ENCODE data around the gene FLT1.

Gene FLT1

DNA sequence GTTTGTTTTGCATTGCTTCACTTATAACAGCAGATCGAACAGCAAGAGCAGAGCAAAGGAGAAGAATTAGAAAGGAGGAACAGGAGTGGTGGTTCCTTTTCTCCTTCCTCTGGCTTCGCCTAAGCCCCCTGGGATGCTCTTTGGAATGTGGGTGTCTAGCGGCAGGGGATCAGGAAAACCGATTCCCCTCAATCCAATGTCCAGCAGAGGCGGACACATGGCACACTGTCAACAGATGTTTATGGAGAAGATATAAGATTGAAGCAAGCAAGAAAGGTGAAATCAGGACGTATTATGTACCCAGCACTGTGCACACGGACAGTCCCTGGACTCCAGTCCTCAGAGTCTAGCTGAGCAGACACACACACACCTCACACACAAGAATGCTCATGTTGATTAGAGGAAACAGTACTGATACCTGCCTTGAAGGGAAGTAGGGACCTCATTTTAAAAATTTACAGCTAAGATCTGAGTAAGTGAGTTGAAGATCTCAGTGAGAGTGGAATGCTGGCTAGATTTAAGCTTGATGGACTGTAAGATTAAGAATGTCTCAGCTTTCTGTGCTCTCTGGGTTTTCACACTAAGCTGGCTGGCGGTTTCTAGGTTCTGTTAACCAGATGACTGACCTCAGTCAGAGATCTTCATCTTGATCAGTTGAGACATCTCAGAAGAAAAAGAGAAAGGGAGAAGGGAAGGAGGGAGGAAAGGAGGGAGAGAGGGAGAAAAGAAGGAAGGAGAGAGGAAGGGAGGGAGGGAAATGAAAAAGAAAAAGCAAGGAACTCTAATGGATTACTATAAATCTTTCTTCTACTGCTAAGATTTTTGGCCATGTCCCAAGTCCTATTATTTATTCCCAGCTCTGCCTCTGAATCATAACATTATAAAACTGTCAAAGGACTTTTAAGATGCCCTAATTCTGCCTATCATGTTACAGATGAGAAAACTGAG, 44.8 kb downstream of the FLT1 start:
- TF ChIP-seq GATA2 (IDR thresholded peaks at IDR 0.05; ENCODE audit: low read depth, low read length), result no peak
- no peak for TF ChIP-seq GATA3 (IDR thresholded peaks at IDR 0.05; ENCODE audit: low read depth, low read length)

DNA sequence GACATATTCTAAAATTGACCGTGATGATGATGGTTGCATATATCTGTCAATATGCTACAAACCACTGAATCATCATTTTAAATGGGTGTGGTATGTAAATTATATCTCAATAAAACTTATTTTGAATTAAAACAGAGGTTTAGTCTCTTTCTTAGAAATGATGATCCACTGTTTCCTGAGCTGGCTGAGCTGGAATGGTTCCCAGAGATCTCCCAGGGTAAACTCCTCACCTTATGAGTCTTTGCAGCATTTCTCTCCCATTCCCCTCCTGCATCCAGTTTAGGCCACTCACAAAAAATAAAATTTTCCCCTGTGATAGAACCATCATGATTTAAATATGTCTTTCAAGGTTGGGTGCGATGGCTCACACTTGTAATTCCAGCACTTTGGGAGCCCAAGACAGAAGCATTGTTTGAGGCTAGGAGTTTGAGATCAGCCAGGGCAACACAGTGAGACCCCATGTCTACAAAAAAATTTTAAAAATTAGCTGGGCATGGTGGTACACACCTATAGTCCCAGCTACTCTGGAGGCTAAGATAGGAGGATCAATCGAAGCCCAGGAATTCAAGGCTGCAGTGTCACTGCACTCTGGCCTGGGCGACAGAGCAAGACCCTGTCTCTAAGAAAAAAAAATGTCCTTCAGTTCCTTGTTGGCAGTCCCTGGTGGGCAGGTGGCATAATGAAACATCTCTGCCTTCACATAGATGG, 46.1 kb downstream of the FLT1 start:
- TF ChIP-seq GATA3 (IDR thresholded peaks at IDR 0.05; ENCODE audit: low read depth, low read length) (no peak), GATA2 (IDR thresholded peaks at IDR 0.05; ENCODE audit: low read depth, low read length) (no peak)

DNA sequence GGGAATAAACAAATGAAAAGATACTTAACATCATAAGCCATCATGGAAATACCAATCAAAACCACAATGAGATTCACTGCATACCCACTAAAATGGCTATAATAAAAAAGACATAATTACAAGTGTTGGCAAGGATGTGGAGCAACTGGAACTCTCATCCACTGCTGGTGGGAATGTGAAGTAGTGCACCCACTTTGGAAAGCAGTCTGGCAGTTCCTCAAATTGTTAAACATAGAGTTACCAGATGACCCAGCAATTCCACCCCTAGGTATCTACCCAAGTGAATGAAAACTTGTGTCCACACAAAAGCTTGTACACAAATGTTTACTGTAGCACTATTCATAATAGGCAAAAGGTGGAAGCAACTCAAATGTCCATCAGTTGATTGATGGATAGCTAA, 46.9 kb downstream of the FLT1 start:
- TF ChIP-seq GATA3 (IDR thresholded peaks at IDR 0.05; ENCODE audit: low read depth, low read length) (no peak), GATA2 (IDR thresholded peaks at IDR 0.05; ENCODE audit: low read depth, low read length) (no peak)

DNA sequence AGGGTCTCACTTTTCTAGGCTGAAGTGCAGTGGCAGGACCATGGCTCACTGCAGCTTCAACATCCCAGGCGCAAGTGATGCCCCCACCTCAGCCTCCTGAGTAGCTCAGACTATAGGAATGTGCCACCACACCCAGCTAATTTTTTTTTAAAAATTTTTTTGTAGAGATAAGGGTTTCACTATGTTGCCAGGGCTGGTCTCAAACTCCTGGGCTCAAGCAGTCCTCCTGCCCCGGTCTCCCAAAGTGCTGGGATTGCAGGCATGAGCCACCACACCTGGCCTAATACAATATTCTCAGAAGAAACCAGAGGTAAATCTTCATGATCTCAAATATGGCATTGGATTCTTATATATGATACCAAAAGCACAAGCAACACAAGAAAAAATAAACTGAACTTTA, 47.7 kb downstream of the FLT1 start:
- TF ChIP-seq GATA3 (IDR thresholded peaks at IDR 0.05; ENCODE audit: low read depth, low read length) (no peak), GATA2 (IDR thresholded peaks at IDR 0.05; ENCODE audit: low read depth, low read length) (no peak)

DNA sequence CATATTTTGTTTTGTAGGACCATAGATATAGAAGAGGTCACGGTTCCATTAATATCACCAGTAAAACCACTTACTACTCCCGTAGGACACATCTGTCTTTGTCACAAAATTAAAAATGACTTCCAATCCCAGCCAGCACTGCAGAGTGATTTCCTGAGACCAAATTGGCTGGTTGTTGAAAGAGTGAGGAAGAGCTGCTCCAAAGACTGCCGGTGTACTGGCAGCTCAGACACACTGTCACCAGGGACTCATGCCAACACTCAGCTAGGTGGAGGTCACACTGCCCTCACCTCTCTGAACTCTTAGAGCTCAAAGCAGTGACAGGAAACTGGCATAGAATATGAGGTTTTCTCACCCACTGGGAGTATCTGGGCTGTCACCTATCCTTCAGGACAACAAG, 52.1 kb downstream of the FLT1 start:
- TF ChIP-seq GATA3 (IDR thresholded peaks at IDR 0.05; ENCODE audit: low read depth, low read length), result no peak
- TF ChIP-seq GATA2 (IDR thresholded peaks at IDR 0.05; ENCODE audit: low read depth, low read length), result no peak

DNA sequence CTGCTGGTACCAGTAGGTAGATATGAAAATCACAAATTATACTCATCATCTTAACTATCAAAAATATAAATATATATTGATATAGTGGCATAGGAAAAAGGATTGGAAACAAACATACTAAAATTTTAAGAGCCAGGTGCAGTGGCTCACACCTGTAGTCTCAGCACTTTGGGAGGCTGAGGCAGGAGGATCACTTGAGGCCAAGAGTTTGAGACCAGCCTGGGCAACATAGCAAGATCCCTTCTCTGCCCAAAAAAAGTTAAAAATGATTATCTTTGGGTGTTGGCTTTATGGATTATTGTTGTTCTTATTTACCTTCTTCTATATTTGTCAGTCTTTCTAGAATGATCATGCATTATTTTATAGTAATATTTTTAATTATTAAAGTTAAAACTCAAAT, 53.4 kb downstream of the FLT1 start:
- TF ChIP-seq GATA2 (IDR thresholded peaks at IDR 0.05; ENCODE audit: low read depth, low read length) (no peak), GATA3 (IDR thresholded peaks at IDR 0.05; ENCODE audit: low read depth, low read length) (no peak)

DNA sequence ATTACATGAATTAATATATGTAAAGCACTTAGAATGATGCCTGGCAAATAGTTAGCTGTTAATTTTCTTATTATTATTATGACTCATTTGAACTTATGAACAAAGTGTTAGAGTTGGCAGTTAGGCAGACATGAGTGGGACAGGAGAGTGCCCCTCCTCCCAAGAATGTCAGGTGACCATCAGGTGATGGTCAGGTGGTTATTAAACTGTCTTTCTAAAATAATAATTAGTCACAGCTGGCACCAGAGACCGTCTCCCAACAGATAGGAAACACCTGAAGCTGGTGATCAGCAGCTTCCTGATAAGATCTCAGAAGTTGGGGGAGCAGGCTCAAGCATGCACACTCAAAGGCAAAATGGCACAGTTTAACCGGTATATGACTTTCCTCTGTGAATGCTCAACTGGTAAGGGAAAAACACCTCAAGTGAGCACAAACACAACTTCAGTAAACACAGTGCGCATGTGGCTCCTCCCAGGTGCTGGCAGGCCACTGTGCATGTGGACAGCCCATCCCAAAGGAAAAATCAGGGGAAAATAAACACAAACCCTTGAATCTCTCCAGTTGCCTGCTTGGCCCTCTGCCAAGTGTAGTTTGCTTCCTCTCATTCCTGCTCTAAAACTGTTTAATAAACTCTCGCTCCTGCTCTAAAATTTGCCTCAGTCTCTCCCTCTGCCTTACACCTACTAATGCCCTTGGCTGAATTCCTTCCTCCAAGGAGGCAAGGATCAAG, 54.0 kb downstream of the FLT1 start:
- TF ChIP-seq GATA2 (IDR thresholded peaks at IDR 0.05; ENCODE audit: low read depth, low read length) (no peak), GATA3 (IDR thresholded peaks at IDR 0.05; ENCODE audit: low read depth, low read length) (no peak)

DNA sequence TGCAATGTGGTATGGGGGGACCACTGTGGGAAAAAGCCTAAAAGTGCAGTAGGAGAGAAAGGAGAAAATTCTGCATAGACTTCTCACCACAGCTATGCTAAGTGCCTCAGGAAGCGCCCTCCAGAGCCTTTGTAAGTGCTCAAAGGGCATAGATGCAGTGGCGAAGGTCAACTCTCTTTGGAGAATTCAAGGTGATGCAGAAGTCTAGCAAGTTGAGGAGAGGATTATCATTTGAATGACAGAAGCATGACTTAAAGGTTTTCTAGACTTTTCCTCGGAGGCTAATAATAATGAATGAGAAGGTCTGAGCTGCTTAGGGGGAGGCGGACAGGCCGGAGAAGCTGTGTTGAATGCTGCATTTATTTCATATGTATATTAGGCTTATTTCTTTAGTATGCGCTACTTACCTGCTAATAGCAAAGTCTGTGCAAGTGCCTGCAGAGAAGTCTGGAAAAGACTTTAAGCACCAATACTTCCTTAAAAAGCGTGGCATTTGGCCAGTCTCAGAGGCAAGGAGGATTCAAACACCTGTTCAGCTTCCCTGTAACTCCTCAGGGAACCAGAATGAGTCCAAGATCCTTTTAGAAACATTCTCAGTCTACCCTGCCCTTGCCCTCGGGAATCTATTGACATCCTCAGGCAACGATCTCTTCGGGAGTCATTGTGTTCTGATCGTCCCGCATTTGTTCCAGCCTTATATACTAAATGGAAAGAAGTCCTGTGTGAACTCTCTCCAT, 56.2 kb downstream of the FLT1 start:
- TF ChIP-seq GATA3 (IDR thresholded peaks at IDR 0.05; ENCODE audit: low read depth, low read length) (no peak), GATA2 (IDR thresholded peaks at IDR 0.05; ENCODE audit: low read depth, low read length) (no peak)

DNA sequence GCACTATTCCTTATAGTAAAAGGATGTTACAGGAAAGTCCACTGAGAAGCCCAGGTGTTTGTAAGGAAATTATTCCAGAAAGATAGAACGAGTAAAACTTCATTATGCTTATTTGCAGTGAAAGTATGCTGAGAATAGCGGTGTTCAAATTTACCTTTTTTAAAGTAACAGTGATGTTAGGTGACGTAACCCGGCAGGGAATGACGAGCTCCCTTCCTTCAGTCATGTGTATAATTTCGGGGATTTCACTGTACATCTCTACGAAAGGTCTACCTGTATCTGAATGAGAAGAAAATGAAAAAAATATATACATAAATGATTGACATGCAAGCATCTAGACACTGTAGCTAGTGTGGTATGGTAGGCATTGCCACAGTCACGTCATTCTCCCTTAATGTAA, 56.9 kb downstream of the FLT1 start:
- TF ChIP-seq GATA2 (IDR thresholded peaks at IDR 0.05; ENCODE audit: low read depth, low read length), result no peak
- TF ChIP-seq GATA3 (IDR thresholded peaks at IDR 0.05; ENCODE audit: low read depth, low read length), result no peak

DNA sequence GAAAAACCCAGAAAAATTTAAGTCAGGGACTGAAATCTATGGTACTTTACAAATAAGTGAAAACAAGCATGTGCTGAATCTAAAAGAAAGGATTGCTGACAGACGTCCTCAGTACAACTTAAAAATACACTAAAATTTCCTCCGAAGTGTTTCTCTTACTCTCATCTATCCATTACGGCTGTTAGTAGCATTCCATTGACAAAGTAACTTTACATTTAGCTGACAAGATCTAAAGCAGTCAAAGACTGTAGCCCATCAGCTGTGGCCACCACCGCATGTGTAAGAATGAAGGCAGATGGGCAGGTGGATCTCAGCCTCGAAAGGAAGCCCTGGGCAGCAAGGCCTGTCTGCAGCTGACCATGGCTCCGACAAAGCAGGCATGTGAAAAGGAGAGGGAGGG, 59.0 kb downstream of the FLT1 start:
- TF ChIP-seq GATA3 (IDR thresholded peaks at IDR 0.05; ENCODE audit: low read depth, low read length) (no peak), GATA2 (IDR thresholded peaks at IDR 0.05; ENCODE audit: low read depth, low read length) (no peak)

DNA sequence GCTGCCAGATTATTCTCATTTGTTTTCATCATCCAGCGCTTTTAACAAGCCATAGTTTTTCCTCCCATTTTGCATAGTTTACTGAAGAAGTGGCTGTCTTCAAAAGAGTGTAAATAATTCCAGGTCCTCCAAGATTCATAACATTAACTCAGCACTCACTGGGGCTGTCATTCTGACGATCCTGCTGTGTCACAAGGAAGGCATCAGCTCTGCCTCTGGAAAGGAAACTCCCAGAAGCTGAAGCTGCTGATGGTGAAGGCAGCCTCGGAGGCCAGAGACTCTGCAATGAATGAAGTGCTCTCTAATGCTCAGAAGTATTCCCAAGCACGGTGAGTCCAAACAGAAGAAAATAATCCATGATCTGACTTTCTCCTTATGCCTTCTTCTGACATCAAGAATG, 60.0 kb downstream of the FLT1 start:
- no peak for TF ChIP-seq GATA3 (IDR thresholded peaks at IDR 0.05; ENCODE audit: low read depth, low read length)

DNA sequence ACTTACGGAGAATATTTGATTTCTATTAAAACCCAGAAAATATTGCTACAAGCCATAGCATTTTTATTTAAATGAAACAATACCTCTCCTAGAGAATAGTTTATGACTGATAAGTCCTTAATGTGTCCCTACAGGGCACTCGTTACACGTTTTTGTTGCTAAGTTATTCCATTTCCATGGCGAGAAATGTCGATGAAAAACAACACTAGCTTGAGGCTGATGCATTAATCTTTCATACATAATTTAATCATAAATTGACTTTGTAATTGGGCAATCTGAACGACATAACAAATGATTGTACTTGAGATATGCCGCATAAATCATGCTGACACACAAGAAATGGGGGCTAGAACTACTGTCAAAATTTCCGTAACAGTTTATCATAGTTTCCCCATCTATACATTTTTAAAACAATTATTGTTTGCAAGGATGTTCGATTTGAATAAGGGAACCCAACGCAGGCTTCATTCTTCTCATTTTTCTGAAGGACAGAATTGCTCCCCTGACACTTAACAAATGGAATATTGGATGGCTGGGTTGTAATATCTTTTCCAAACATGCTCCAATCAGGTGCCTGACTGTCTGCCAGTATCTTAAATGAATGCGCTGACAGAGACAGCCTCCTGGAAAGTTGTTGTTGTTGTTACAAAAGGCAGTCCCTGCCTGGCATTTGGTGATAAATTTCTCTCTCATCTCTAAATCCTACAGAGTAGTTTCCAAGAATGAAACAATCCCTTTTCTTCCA, 61.9 kb downstream of the FLT1 start:
- no peak for TF ChIP-seq GATA2 (IDR thresholded peaks at IDR 0.05; ENCODE audit: low read depth, low read length)
- TF ChIP-seq GATA3 (IDR thresholded peaks at IDR 0.05; ENCODE audit: low read depth, low read length), result no peak

DNA sequence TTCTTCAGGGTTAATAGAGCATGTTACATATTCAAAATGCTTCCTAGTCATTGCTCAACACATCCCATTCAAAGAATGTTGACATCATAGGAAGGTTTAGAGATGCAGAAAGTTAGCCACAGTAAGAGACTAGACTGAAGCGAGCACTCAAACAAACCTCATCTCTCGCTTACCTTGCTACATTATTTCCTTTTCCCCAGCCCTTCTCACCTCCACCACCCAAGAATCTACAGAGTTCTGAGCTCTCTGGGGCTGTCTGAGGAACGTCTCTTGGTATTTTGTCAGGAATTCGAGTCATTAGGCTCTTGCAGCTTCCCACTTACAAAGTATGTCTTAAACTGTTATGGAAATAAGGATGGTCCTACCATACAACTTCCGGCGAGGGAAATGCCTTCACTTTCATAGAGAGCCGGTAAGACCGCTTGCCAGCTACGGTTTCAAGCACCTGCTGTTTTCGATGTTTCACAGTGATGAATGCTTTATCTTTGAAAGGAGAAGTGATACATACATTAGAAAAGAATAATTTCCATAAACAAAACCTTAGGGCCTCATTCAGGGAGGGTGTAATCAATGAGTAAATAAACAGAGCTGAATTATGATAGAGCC, 65.1 kb downstream of the FLT1 start:
- TF ChIP-seq GATA2 (IDR thresholded peaks at IDR 0.05; ENCODE audit: low read depth, low read length) (no peak), GATA3 (IDR thresholded peaks at IDR 0.05; ENCODE audit: low read depth, low read length) (no peak)

Data from SH-SY5Y (cell line).